Activated T-cell treated with anti-CD3 and anti-CD28 coated beads for 1 hour (primary cell): Measurements from ENCODE around the gene RAD51.
"Not testable (repeated sequence)": the region's sequence is repeated elsewhere in the genome, so short reads cannot be mapped to it uniquely, and the experiment has no call there.

Experiments
- DNase-seq: peaks from one replicate; pipeline ENCODE4 v3.0.0-alpha.2; 2020; ENCODE audit warnings: low read depth

Gene RAD51

GRCh38 chr15:40694688-40695468 lies at the start of gene RAD51:
Gene RAD51 (plus strand): TSS chr15:40695174. CDS start chr15:40698759, 3,585 bp downstream.
- peak; percentile 88 for DNase-seq

DNA sequence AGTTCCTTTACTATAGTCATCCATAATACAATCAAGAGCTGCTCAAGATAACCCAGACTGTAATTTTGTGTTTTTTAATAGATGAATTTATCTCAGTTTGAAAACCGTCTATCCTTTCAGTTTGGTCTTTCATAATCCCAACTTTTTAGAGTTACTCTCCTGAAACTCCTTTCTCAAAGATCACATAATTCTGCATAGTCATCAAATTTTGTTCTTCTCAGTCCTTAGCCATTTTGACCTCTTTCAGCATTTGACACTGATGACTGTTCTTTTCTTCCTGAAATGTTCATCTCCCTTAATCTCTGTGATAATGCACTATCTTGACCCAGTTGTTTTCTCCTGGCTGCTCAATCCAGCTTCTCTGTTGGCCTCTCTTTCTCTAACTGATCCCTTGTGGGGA lies 47.5 kb upstream of the RAD51 start:
- DNase-seq = no peak

GRCh38 chr15:40650479-40650878 lies 44.5 kb upstream of the RAD51 start:
- DNase-seq = no peak

- no peak for DNase-seq
These were observed 34.3 kb upstream of the RAD51 start for GRCh38 chr15:40660686-40661085.

- no peak for DNase-seq
These were observed 30.1 kb upstream of the RAD51 start for GRCh38 chr15:40664909-40665308.

DNA sequence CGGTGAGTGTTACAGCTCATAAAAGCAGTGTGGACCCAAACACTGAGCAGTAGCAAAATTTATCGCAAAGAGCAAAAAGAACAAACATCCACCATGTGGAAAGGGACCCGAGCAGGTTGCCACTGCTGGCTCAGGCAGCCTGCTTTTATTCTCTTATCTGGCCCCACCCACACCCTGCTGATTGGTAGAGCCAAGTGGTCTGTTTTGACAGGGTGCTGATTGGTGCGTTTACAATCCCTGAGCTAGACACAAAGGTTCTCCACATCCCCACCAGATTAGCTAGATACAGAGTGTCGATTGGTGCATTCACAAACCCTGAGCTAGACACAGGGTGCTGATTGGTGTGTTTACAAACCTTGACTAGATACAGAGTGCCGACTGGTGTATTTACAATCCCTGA lies 18.7 kb upstream of the RAD51 start:
- DNase-seq = not testable (repeated sequence)

GRCh38 chr15:40676906-40677305 lies 18.1 kb upstream of the RAD51 start:
- DNase-seq = not testable (repeated sequence)

- no peak for DNase-seq
These were observed 14.8 kb upstream of the RAD51 start for GRCh38 chr15:40680151-40680550.

DNA sequence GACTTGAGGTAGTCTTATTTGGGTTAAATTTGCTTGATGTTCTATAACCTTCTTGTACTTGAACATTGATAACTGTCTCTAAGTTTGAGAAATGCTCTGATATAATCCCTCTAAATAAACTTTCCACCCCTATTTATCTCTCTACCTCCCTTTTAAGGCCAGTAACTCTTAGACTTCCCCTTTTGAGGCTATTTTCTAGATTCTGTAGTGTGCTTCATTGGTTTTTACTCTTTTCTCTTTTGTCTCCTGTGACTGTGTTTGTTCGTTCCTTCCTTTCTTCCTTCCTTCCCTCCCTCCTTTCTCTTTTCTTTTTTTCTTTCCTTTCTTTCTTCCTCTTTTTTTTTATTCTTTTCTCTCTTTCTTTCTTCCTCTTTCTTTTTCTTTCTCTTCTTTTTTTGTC lies 14.0 kb upstream of the RAD51 start:
- not testable (repeated sequence) for DNase-seq

DNA sequence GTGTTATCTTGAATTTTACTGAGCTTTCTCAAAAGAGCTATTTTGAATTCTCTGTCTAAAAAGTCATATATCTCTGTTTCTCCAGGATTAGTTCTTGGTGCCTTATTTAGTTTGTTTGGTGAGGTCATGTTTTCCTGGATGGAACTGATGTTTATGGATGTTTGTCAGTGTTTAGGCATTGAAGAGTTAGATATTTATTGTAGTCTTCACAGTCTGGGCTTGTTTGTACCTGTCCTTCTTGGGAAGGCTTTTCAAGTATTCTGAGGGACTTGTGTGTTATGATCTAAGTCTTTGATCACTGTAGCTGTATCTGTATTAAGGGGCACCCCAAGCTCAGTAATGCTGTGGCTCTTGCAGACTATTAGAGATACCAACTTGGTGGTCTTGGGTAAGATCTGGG lies 10.6 kb upstream of the RAD51 start:
- DNase-seq = no peak

- no peak for DNase-seq
These were observed 9.6 kb upstream of the RAD51 start for GRCh38 chr15:40685376-40685775.

DNA sequence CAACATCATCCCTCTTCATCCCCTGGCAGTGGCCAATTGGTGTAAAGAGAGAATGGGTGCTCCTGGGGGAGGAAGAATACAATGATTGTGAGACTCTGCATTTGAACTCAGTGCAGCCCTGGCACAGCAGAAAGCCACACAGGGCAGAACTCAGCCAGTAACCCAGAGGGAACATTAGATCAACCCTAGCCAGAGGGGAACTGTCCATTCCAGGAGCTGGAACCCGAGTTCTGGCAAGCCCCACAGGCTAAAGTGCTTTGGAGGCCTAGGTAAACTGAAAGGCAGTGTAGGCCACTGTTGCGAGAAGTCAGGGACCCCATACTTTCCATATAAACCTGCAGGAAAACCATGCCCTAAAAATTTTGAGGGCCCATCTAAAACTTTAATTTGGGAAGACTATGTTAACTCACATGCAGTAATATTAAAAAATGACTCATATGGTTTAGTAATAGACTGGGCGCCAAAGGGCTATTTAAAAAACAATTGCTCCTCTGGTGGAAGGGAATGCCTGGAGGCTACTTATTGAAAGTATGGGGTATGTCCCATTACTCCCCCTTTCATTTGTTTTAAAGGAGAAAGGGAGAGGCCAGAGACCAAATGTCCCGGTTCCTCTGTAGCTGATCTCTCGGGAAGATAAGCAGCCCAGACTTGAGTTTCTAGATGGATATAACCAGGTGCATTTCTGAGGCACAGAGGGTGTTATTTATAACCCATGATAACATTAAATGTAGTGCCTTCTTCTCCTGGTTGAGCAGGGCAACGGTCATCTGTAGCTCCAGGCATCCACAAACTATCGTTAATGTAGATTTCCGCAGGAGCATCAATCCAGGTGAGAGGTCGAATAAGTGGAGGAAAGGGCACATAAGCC lies 5.8 kb upstream of the RAD51 start:
- no peak for DNase-seq

- no peak for DNase-seq
These were observed 3.2 kb upstream of the RAD51 start for GRCh38 chr15:40691737-40692136.

DNA sequence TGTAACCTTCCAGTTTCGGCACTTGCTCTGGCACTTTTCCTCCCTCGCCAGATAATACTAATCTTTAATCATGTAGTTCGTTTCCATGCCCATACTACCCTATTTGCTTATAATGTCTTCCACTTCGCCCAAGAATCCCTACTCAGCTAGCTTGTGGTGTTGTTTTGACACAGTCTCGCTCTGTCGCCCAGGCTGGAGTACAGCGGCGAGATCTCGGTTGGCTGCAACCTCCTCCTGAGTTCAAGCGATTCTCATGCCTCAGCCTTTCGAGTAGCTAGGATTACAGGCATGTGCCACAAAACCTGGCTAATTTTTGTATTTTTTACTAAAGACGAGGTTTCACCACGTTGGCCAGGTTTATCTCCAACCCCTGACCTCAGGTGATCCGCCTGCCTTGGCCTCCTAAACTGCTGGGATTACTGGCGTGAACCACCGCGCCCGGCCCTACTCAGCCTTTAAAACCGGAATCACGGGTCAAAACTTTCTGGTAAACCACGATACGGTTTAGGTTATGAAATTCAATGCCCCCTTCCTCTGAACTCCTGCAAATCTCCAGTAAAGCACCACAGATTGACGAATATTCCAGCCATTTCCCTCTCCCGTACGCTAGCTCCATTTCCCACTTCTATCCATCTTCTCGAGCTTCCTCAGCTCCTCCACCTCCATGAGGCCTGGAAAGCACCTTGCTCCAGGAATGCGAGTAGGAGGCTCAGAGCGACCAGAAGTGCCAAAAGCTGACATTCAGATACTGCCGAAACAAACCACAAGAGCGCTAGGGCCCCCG lies 878 bp upstream of the RAD51 start:
- no peak for DNase-seq

- DNase-seq = no peak
These were observed 506 bp downstream of the RAD51 start for GRCh38 chr15:40695469-40695890.

DNA sequence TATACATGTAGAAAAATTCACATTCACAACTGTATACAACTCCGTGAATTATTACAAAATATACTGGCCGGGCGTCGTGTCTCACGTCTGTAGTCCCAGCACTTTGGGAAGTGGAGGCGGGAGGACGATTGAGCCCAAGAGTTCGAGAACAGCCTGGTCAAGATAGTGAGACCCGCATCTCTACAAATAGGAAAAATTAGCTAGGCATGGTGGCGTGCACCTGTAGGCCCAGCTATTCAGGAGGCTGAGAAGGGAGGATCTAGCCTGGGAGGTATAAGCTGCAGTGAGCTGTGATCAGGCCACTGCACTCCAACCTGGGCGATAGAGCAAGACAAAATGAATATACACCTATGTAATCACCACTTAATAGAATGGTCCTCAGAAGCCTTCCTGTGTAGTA lies 1.3 kb downstream of the RAD51 start:
- no peak for DNase-seq

DNA sequence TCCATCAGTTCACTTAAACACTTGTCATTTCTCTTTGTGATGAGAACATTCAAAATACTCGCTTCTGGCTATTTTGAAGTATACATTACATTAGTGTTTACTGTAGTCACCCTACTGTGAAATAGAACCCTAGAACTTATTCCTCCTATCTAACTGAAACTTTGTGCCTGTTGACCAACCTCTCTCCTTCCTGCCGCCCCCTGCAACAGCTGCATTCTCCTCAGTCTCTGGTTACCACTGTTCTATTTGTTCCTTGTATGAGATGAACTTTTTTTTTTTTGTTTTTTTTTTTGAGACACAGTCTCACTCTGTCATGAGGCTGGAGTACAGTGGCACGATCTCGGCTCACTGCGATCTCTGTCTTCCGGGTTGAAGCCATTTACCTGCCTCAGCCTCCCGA lies 2.9 kb downstream of the RAD51 start:
- no peak for DNase-seq

DNA sequence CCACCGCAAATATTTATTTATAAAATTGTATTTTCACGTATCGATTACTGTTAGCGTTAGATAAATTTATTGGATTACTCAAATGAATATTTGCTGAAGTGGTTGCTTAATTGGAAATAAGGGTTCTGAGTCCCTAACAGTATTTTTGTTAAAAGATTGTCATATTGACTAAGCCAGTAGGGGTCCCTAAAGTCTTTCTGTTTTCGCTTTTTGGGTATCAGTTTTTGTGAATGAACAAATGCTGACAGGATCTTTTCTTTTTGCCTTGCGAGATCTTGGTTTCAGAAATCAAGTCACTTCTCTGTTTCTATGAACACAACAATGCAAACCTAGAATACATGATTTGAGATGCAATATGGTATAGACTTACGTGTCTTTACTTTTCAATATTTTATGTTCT lies 7.1 kb downstream of the RAD51 start:
- DNase-seq = no peak

- no peak for DNase-seq
These were observed 11.1 kb downstream of the RAD51 start for GRCh38 chr15:40706121-40706520.

- no peak for DNase-seq
These were observed 19.2 kb downstream of the RAD51 start for GRCh38 chr15:40714144-40714543.

DNA sequence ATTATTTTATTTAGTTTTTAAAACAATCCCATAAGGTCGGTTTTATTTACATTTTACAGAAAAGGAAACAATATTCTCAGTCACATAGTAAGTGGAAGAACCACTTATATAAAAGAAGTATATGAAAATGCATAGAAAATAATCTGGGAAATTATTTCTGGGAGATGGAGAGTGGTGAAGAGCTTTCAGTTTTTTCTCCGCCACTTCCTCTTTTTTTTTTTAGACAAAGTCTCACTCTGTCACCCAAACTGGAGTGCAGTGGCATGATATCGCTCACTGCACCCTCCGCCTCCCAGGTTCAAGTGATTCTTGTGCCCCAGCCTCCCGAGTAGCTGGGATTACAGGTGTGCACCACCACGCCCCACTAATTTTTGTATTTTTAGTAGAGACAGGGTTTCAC lies 21.2 kb downstream of the RAD51 start:
- no peak for DNase-seq

DNA sequence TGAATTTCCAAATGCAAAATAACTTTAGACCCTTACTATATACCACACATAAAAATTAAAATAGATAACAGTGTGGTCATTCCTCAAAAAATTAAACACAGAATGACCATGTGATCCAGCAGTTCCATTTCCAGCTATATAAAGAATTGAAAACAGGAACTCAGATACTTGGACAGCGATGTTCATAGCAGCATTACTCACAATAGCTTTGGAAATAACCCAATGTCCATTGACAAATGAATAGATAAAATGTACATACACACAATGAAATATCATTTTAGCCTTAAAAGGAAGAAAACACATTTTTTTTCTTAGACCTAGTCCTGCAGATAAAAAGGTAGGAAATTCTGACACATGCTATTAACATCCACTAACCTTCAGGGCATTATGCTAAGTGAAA lies 26.7 kb downstream of the RAD51 start:
- no peak for DNase-seq
